H1 (cell line): ENCODE results near the gene EMP2.
A peak's percentile ranks its signal among the peaks of the same experiment; 100 is the strongest.

Experiments used
- CBX5 ChIP-seq: fragments of 300-800, 300-1000 bp; sonication (generic); IDR thresholded peaks from 2 replicates; pipeline ENCODE4 v1.7.1; 2016; ENCODE audit warnings: antibody characterized with exemption, low read length, low read depth
- CREB1 ChIP-seq: IDR thresholded peaks from 2 replicates; pipeline ENCODE4 v1.6.1; 2012; ENCODE audit warnings: inconsistent platforms
- CTCF ChIP-seq, 3 experiments: IDR thresholded peaks; 1 replicate in 2 of 3; 2 replicates in 1 of 3; pipeline versions ENCODE4 v1.5.1 to v1.6.1; 2011; ENCODE audit warnings: low read length in 3 of 3, mild to moderate bottlenecking in 3 of 3, inconsistent platforms in 2 of 3, low read depth in 1 of 3, moderate library complexity in 1 of 3; ENCODE audit not compliant: insufficient read depth in 1 of 3; ENCODE audit errors: control extremely low read depth in 1 of 3
- JUN ChIP-seq: IDR thresholded peaks from 2 replicates; pipeline ENCODE4 v1.6.1; 2011; ENCODE audit warnings: low read depth, mild to moderate bottlenecking, improper control_type of control experiment, low read length
- NANOG ChIP-seq: IDR thresholded peaks from 2 replicates; pipeline ENCODE4 v1.6.1; 2011; ENCODE audit warnings: low read length, low read depth, mild to moderate bottlenecking, inconsistent platforms; ENCODE audit not compliant: insufficient read depth, poor library complexity, severe bottlenecking
- NRF1 ChIP-seq: IDR thresholded peaks from 2 replicates; pipeline ENCODE4 v1.6.1; 2011; ENCODE audit warnings: mild to moderate bottlenecking, low read depth, low read length, improper control_type of control experiment
- RAD21 ChIP-seq, 2 experiments: IDR thresholded peaks in 1 of 2; conservative IDR thresholded peaks in 1 of 2; 2 replicates each; pipeline ENCODE4 v1.6.1; 2011; ENCODE audit warnings: low read depth in 2 of 2, low read length in 2 of 2, improper control_type of control experiment in 1 of 2, inconsistent platforms in 1 of 2, mild to moderate bottlenecking in 1 of 2, moderate library complexity in 1 of 2

DNA sequence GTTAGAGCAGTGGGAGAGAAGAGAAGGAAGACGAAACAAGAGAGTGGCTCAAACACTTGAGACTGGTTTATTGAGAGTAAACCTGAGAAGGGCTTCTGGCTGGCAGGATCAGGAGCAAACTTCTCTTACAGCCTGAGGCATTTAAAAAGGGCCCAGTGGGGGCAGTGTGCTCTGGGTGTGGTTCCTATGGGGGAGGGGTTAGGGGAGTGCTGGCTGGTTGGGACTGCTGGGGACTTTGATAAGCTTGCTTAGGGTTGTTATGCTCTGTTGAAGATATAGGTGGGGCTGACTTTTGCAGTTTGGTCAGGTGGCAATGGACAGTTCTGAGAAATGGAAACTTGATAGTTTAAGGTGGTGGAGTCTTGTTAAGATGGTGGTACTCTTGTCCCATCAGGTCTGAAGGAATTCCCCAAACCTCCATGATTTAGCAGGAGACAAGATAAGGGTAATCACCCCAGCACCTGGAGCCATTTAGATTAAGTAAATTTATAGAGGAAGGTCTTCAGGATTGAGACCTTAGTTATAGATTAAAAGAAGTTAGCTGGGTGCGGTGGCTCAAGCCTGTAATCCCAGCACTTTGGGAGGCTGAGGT lies 79.3 kb downstream of the EMP2 start:
- TF ChIP-seq CTCF (IDR thresholded peaks at IDR 0.05; ENCODE audit: control extremely low read depth in 1 of 3, insufficient read depth in 1 of 3, low read depth in 1 of 3, low read length in 3 of 3) (peak in 1 of 3 experiments; percentile 8; a peak in 1 of 4 replicates), NANOG (no peak), CBX5 (no peak), RAD21 (IDR thresholded peaks at IDR 0.05 in 1 of 2, conservative IDR thresholded peaks at IDR 0.05 in 1 of 2; ENCODE audit: low read depth in 2 of 2, low read length in 2 of 2) (no peak; a peak in 1 of 4 replicates), NRF1 (no peak), JUN (no peak), CREB1 (no peak)
